Naive thymus-derived CD8-positive, alpha-beta T cell (primary cell): ENCODE measurements around the gene AKAP6. TPM values are rescaled to one million over a fixed set of nuclear protein-coding genes. Genes with fewer than 3 reads are reported as not detected.
"Not testable (repeated sequence)": the region's sequence is repeated elsewhere in the genome, so short reads cannot be mapped to it uniquely, and the experiment has no call there.

Experiments used
- ATAC-seq, 2 donors: fragments of 150-1000 bp; cut with Tn5 transposase in 1 of 2; sonication (Bioruptor Pico), chemical (Tn5 transposase) in 1 of 2; 1 replicate in 1 of 2; 2 replicates in 1 of 2; pipeline ENCODE4 v1.10.0; 2021; ENCODE audit warnings: mild to moderate bottlenecking in 2 of 2, moderate library complexity in 2 of 2
- POLR2A ChIA-PET: fragments of 350-600 bp; sonication (Branson Sonifier 250); formaldehyde crosslinking; loops from one replicate; lab custom pipeline; 2021; ENCODE audit warnings: antibody characterized with exemption; lab: Charles Lee
- DNase-seq, 10 donors: peaks; one replicate each; pipeline versions ENCODE4 v3.0.0 to v3.0.0-alpha.2; 2020 to 2022
- H3K27ac Mint-ChIP-seq, 10 donors: one replicate each; pipeline ENCODE4 v1.8.0; 2020 to 2022; ENCODE audit warnings: mild to moderate bottlenecking in 10 of 10, mixed read lengths in 10 of 10, moderate library complexity in 4 of 10, inconsistent platforms in 1 of 10
- H3K27me3 Mint-ChIP-seq, 5 donors: one replicate each; pipeline ENCODE4 v1.8.0; 2021 to 2022; ENCODE audit warnings: mixed read lengths in 5 of 5
- H3K36me3 Mint-ChIP-seq, 3 donors: one replicate each; pipeline ENCODE4 v1.8.0; 2020 to 2022; ENCODE audit warnings: mixed read lengths in 3 of 3, mild to moderate bottlenecking in 2 of 3, inconsistent platforms in 1 of 3
- H3K4me1 Mint-ChIP-seq, 4 donors: one replicate each; pipeline ENCODE4 v1.8.0; 2021 to 2022; ENCODE audit warnings: mixed read lengths in 4 of 4
- H3K4me3 Mint-ChIP-seq, 10 donors: one replicate each; pipeline ENCODE4 v1.8.0; 2020 to 2022; ENCODE audit warnings: mild to moderate bottlenecking in 10 of 10, mixed read lengths in 10 of 10, moderate library complexity in 6 of 10, inconsistent platforms in 1 of 10
- H3K9me3 Mint-ChIP-seq, 9 donors: one replicate each; pipeline ENCODE4 v1.8.0; 2020 to 2022; ENCODE audit warnings: mixed read lengths in 9 of 9, mild to moderate bottlenecking in 3 of 9, inconsistent platforms in 1 of 9, moderate library complexity in 1 of 9
- polyA plus RNA-seq, 3 donors: library from polyadenylated mRNA; unstranded; fragments of 300-500 nt; fragmentation: Illumina TruSeq; gene quantifications; one replicate each; pipeline ENCODE4 v1.2.3, GENCODE V29; 2021
- total RNA-seq, 8 experiments: library from RNA in 2 of 8; stranded (reverse) in 2 of 8; gene quantifications; one replicate each; pipeline ENCODE4 v1.2.3 and lab custom pipeline; 2021 to 2026

AKAP6 gene
- total and polyA plus RNA-seq, 5 experiments from 2014 or later = 1.4 to 4.6 (median 3.2) TPM

- H3K36me3 Mint-ChIP-seq = peaks cover 0 to 32% (median 12%) of the 10 kb centered on the region in 3 donors
- no peak overlapping the region for H3K4me3 Mint-ChIP-seq
- peaks cover 9 to 40% (median 28%) of the 10 kb centered on the region in 9 donors for H3K9me3 Mint-ChIP-seq
- POLR2A ChIA-PET = no interaction called here
- peaks cover 0 to 2% (median 0%) of the 10 kb centered on the region in 5 donors for H3K27me3 Mint-ChIP-seq
- no peaks in the 10 kb centered on the region for H3K4me1 Mint-ChIP-seq
- no peak for ATAC-seq
- DNase-seq = no peak
- H3K27ac Mint-ChIP-seq = no peak overlapping the region
Observed at GRCh38 chr14:32757568-32757967, 428.5 kb downstream of the AKAP6 start.

GRCh38 chr14:32761381-32761968, 432.4 kb downstream of the AKAP6 start:
- Mint-ChIP-seq H3K4me1 (no peaks in the 10 kb centered on the region), H3K27ac (no peak overlapping the region), H3K36me3 (peaks cover 0 to 13% (median 5%) of the 10 kb centered on the region in 3 donors), H3K27me3 (peaks cover 0 to 2% (median 0%) of the 10 kb centered on the region in 5 donors), H3K4me3 (no peak overlapping the region), H3K9me3 (peaks cover 0 to 20% (median 6%) of the 10 kb centered on the region in 9 donors)
- POLR2A ChIA-PET = no interaction called here
- DNase-seq = no peak
- no peak for ATAC-seq

DNA sequence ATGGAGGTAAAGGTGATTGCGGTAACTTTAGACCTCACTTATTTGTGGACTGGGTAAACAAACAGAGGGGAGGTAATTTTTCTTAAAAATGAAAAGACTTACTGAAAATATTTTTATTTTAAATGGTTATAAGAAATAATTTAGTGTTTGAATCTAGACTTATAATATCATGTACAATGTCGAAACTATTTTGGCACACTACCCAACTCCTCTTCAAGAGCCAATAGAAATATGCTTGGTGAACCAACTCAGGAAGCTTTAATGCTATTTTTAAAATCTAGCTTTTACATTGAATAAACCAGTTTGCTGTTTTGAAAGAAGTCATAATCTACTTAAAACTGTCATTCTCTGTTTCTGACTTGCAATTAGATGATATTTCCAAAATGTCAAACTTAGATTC, 433.8 kb downstream of the AKAP6 start:
- H3K27ac Mint-ChIP-seq = no peak overlapping the region
- H3K27me3 Mint-ChIP-seq = no peaks in the 10 kb centered on the region
- DNase-seq (no peak), ATAC-seq (no peak)
- peaks cover 0 to 11% (median 1%) of the 10 kb centered on the region in 9 donors for H3K9me3 Mint-ChIP-seq
- POLR2A ChIA-PET = no interaction called here
- H3K36me3 Mint-ChIP-seq = peaks cover 0 to 3% (median 2%) of the 10 kb centered on the region in 3 donors
- no peak overlapping the region for H3K4me3 Mint-ChIP-seq
- no peaks in the 10 kb centered on the region for H3K4me1 Mint-ChIP-seq

DNA sequence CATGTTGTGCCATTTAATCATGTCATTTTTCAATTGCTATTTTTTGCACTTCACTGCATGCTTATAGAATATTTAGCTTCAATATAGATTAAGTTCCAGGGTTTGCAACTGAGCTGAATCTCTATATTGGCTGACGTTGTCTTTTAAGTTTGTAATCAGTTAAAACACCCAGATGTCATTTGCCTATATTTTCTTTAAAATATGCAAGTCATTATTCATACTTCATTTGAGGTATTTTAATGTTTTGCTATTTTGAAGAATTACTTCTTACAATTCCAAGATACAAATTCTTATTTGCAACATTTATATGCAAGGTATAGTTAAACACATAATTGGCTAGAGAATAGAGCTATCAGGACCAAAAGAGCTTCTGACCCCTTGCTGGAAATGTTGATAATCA, 434.6 kb downstream of the AKAP6 start:
- H3K4me1 Mint-ChIP-seq = no peaks in the 10 kb centered on the region
- no peak overlapping the region for H3K27ac Mint-ChIP-seq
- no peaks in the 10 kb centered on the region for H3K36me3 Mint-ChIP-seq
- no peaks in the 10 kb centered on the region for H3K27me3 Mint-ChIP-seq
- no peak for DNase-seq
- H3K4me3 Mint-ChIP-seq = no peak overlapping the region
- H3K9me3 Mint-ChIP-seq = peaks cover 0 to 10% (median 0%) of the 10 kb centered on the region in 9 donors
- POLR2A ChIA-PET = no interaction called here
- ATAC-seq = no peak

GRCh38 chr14:32764131-32764530, 435.0 kb downstream of the AKAP6 start:
- no peaks in the 10 kb centered on the region for H3K4me1 Mint-ChIP-seq
- no peaks in the 10 kb centered on the region for H3K27me3 Mint-ChIP-seq
- peaks cover 0 to 9% (median 0%) of the 10 kb centered on the region in 9 donors for H3K9me3 Mint-ChIP-seq
- H3K27ac Mint-ChIP-seq = no peak overlapping the region
- no peak overlapping the region for H3K4me3 Mint-ChIP-seq
- ATAC-seq (no peak), DNase-seq (no peak)
- POLR2A ChIA-PET = no interaction called here
- no peaks in the 10 kb centered on the region for H3K36me3 Mint-ChIP-seq

- POLR2A ChIA-PET = no interaction called here
- no peak for ATAC-seq
- Mint-ChIP-seq H3K4me1 (no peaks in the 10 kb centered on the region), H3K27me3 (peaks cover 0 to 3% (median 0%) of the 10 kb centered on the region in 5 donors), H3K4me3 (no peak overlapping the region), H3K27ac (no peak overlapping the region), H3K9me3 (peaks cover 0 to 4% (median 0%) of the 10 kb centered on the region in 9 donors), H3K36me3 (peaks cover 0 to 18% (median 5%) of the 10 kb centered on the region in 3 donors)
- DNase-seq = no peak
Observed at GRCh38 chr14:32770422-32770821, 441.3 kb downstream of the AKAP6 start.

GRCh38 chr14:32774214-32774613, 445.1 kb downstream of the AKAP6 start:
- Mint-ChIP-seq H3K9me3 (peaks cover 0 to 8% (median 0%) of the 10 kb centered on the region in 9 donors), H3K36me3 (peaks cover 0 to 20% (median 5%) of the 10 kb centered on the region in 3 donors), H3K27ac (no peak overlapping the region), H3K4me3 (no peak overlapping the region), H3K27me3 (peaks cover 0 to 3% (median 0%) of the 10 kb centered on the region in 5 donors), H3K4me1 (no peaks in the 10 kb centered on the region)
- ATAC-seq = no peak
- POLR2A ChIA-PET = no interaction called here
- no peak for DNase-seq

DNA sequence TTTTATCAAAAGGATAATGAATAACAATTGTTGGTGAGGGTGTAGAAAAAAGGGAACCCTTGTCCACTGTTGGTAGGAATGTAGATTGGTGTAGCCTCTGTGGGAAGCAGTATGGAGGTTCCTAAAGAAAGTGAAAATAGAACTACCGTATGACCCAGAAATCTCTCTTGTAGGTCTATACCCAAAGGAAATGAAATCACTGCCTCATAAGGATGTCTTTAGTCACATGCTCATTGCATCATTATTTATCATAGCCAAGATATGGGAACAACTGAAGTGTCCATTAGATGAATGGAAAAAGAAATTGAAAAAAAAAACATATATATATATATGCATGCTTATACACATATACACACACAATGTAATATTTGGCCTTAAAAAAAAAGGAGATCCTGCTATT, 450.7 kb downstream of the AKAP6 start:
- Mint-ChIP-seq H3K27me3 (peaks cover 0 to 2% (median 0%) of the 10 kb centered on the region in 5 donors), H3K36me3 (peaks cover 0 to 5% (median 3%) of the 10 kb centered on the region in 3 donors), H3K4me1 (no peaks in the 10 kb centered on the region), H3K4me3 (no peak overlapping the region), H3K27ac (no peak overlapping the region), H3K9me3 (peaks cover 0 to 7% (median 0%) of the 10 kb centered on the region in 9 donors)
- POLR2A ChIA-PET = no interaction called here
- DNase-seq = no peak
- no peak for ATAC-seq

DNA sequence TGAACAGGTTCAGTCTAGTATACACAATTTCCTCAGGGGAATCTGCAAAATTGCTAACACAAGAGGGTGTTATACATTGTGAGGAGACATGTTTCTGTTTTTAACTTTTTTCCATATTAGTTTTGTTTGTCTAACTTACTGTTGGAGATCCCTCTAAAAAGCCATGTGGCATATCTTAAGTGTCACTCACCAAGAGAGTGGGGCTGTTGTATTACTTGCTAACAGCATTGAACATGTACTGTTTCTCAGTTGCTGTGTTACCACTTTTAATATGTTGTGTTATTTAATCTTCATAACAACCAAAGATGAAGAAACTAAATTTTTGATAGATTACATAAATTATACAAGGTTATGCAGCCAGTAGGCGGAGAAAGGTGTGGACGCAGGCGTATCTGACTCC, 455.3 kb downstream of the AKAP6 start:
- H3K4me3 Mint-ChIP-seq = no peak overlapping the region
- H3K27me3 Mint-ChIP-seq = no peaks in the 10 kb centered on the region
- H3K27ac Mint-ChIP-seq = no peak overlapping the region
- H3K36me3 Mint-ChIP-seq = peaks cover 0 to 11% (median 4%) of the 10 kb centered on the region in 3 donors
- DNase-seq = no peak
- no peaks in the 10 kb centered on the region for H3K4me1 Mint-ChIP-seq
- POLR2A ChIA-PET = no interaction called here
- peaks cover under 1 to 16% (median 7%) of the 10 kb centered on the region in 9 donors for H3K9me3 Mint-ChIP-seq
- no peak for ATAC-seq

DNA sequence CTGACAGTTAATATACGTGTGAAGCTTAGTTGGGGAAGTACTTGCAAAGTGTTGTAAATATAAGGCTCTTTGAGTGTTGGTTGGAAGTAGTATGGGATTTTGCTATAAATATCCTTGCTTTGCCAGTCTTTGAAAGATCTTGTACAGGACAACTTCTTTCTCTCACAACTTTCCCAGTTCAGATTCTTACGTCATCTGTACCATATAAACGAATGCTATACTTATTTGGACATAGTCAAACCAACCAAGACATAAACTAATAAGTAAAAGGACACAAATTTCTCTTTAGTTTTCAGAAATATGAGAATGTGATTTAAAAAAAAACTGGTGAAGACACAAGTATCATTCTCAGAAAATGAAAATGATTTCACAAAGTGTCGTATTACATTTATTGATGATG, 456.5 kb downstream of the AKAP6 start:
- POLR2A ChIA-PET = no interaction called here
- Mint-ChIP-seq H3K27ac (no peak overlapping the region), H3K4me3 (no peak overlapping the region), H3K36me3 (peaks cover 0 to 15% (median 12%) of the 10 kb centered on the region in 3 donors), H3K9me3 (peaks cover 9 to 25% (median 14%) of the 10 kb centered on the region in 9 donors), H3K27me3 (peaks cover 0 to 1% (median 0%) of the 10 kb centered on the region in 5 donors), H3K4me1 (no peaks in the 10 kb centered on the region)
- DNase-seq = no peak
- no peak for ATAC-seq

- POLR2A ChIA-PET = no interaction called here
- peaks cover 0 to 18% (median 12%) of the 10 kb centered on the region in 3 donors for H3K36me3 Mint-ChIP-seq
- no peaks in the 10 kb centered on the region for H3K4me1 Mint-ChIP-seq
- ATAC-seq = no peak
- no peak for DNase-seq
- H3K4me3 Mint-ChIP-seq = no peak overlapping the region
- peaks cover 9 to 37% (median 20%) of the 10 kb centered on the region in 9 donors for H3K9me3 Mint-ChIP-seq
- no peak overlapping the region for H3K27ac Mint-ChIP-seq
- H3K27me3 Mint-ChIP-seq = peaks cover 0 to 1% (median 0%) of the 10 kb centered on the region in 5 donors
Observed at GRCh38 chr14:32786886-32787285, 457.8 kb downstream of the AKAP6 start.

DNA sequence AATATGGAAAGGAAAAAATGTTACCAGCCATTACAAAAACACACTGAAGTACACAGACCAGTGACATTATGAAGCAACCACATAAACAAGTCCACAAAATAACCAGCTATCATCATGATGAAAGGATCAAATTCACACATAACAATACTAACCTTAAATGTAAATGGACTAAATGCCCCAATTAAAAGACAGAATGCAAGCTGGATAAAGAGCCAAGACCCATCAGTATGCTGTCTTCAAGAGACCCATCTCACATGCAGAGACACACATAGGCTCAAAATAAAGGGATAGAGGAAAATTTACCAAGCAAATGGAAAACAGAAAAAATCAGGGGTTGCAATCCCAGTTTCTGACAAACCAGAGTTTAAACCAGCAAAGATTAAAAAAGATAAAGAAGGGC, 463.9 kb downstream of the AKAP6 start:
- Mint-ChIP-seq H3K36me3 (peaks cover 0 to 47% (median 24%) of the 10 kb centered on the region in 3 donors), H3K9me3 (peaks cover 20 to 90% (median 69%) of the 10 kb centered on the region in 9 donors)
- H3K4me1 Mint-ChIP-seq, H3K4me3 Mint-ChIP-seq, ATAC-seq, H3K27me3 Mint-ChIP-seq, DNase-seq, POLR2A ChIA-PET, H3K27ac Mint-ChIP-seq: not testable (repeated sequence)

GRCh38 chr14:32800320-32800719, 471.2 kb downstream of the AKAP6 start:
- Mint-ChIP-seq H3K36me3 (peaks cover 0 to 45% (median 23%) of the 10 kb centered on the region in 3 donors), H3K27ac (no peak overlapping the region), H3K4me1 (no peaks in the 10 kb centered on the region), H3K27me3 (no peaks in the 10 kb centered on the region), H3K9me3 (peaks cover 31 to 88% (median 63%) of the 10 kb centered on the region in 9 donors), H3K4me3 (no peak overlapping the region)
- POLR2A ChIA-PET = no interaction called here
- DNase-seq (no peak), ATAC-seq (no peak)
